GM23338 (cell line): ENCODE data around the gene SLC26A1. TPM values are rescaled to one million over a fixed set of nuclear protein-coding genes. Genes with fewer than 3 reads are reported as not detected.
A peak's percentile ranks its signal among the peaks of the same experiment; 100 is the strongest.

Experiments used
- ATAC-seq: fragments of 200-7000 bp; cut with Tn5 transposase; 3 replicates; pipeline ENCODE4 v1.9.1; 2020
- DNase-seq: peaks from one replicate; pipeline ENCODE4 v3.0.0-alpha.2; 2015; ENCODE audit warnings: low spot score
- H2AFZ ChIP-seq: fragments of 200-600 bp; sonication (generic); 2 replicates; pipeline ENCODE4 v1.8.0; 2016; ENCODE audit warnings: antibody characterized with exemption, mild to moderate bottlenecking, moderate library complexity
- H3F3A ChIP-seq: fragments of 200-600 bp; sonication (generic); replicated peaks from 2 replicates; pipeline ENCODE4 v1.8.0; 2017; ENCODE audit warnings: antibody characterized with exemption, mixed run types, low read depth
- H3K27ac ChIP-seq: fragments of 200-600 bp; sonication (generic); 2 replicates; pipeline ENCODE4 v1.6.1; 2016; ENCODE audit warnings: low read depth
- H3K27me3 ChIP-seq: fragments of 200-600 bp; sonication (generic); 2 replicates; pipeline ENCODE4 v1.8.0; 2016; ENCODE audit warnings: mild to moderate bottlenecking, mixed run types, moderate library complexity; ENCODE audit not compliant: insufficient read depth
- H3K36me3 ChIP-seq: fragments of 200-600 bp; sonication (generic); 2 replicates; pipeline ENCODE4 v1.8.0; 2016; ENCODE audit warnings: mild to moderate bottlenecking; ENCODE audit not compliant: insufficient read depth
- H3K4me1 ChIP-seq: fragments of 200-600 bp; sonication (generic); 2 replicates; pipeline ENCODE4 v1.8.0; 2016; ENCODE audit warnings: mild to moderate bottlenecking, moderate library complexity; ENCODE audit not compliant: insufficient read depth
- H3K4me2 ChIP-seq: fragments of 200-600 bp; sonication (generic); 2 replicates; pipeline ENCODE4 v1.7.1; 2017; ENCODE audit warnings: mixed run types
- H3K4me3 ChIP-seq: fragments of 200-600 bp; sonication (generic); 2 replicates; pipeline ENCODE4 v1.6.1; 2016; ENCODE audit warnings: mixed run types
- H3K79me2 ChIP-seq: fragments of 200-600 bp; sonication (generic); replicated peaks from 2 replicates; pipeline ENCODE4 v1.8.0; 2017; ENCODE audit warnings: mild to moderate bottlenecking; ENCODE audit not compliant: insufficient read depth
- H3K9me2 ChIP-seq: fragments of 200-600 bp; sonication (generic); 2 replicates; pipeline ENCODE4 v1.8.0; 2017; ENCODE audit not compliant: insufficient read depth
- H4K20me1 ChIP-seq: fragments of 200-600 bp; sonication (generic); replicated peaks from 2 replicates; pipeline ENCODE4 v1.8.0; 2017; ENCODE audit warnings: mild to moderate bottlenecking; ENCODE audit not compliant: insufficient read depth
- H3K27ac Mint-ChIP-seq: 2 replicates; pipeline ENCODE4 v1.8.0; 2020; ENCODE audit warnings: inconsistent platforms, mild to moderate bottlenecking, moderate library complexity, mixed read lengths
- H3K27me3 Mint-ChIP-seq: 3 replicates; pipeline ENCODE4 v1.8.0; 2022; ENCODE audit warnings: low read depth, mild to moderate bottlenecking, moderate library complexity, mixed read lengths, inconsistent platforms; ENCODE audit not compliant: insufficient read depth, poor library complexity
- H3K36me3 Mint-ChIP-seq: 3 replicates; pipeline ENCODE4 v1.8.0; 2021; ENCODE audit warnings: low read depth, mild to moderate bottlenecking, inconsistent platforms, moderate library complexity, mixed read lengths
- H3K4me1 Mint-ChIP-seq: 3 replicates; pipeline ENCODE4 v1.8.0; 2020; ENCODE audit warnings: mild to moderate bottlenecking, inconsistent platforms, mixed read lengths
- H3K4me3 Mint-ChIP-seq: 3 replicates; pipeline ENCODE4 v1.8.0; 2021; ENCODE audit warnings: moderate library complexity, mild to moderate bottlenecking, inconsistent platforms, mixed read lengths
- H3K9me3 Mint-ChIP-seq: 3 replicates; pipeline ENCODE4 v1.8.0; 2020; ENCODE audit warnings: moderate library complexity, mild to moderate bottlenecking, inconsistent platforms, mixed read lengths
- CREB1 ChIP-seq: fragments of 250-450 bp; sonication (Bioruptor Pico); IDR thresholded peaks from 2 replicates; pipeline ENCODE4 v1.5.0; 2020; ENCODE audit warnings: low read depth, mild to moderate bottlenecking, moderate library complexity
- CTCF ChIP-seq, 2 experiments: fragments of 200-600 bp in 1 of 2; sonication (generic) in 1 of 2; conservative IDR thresholded peaks; 2 replicates each; pipeline versions ENCODE4 v1.5.1 to v1.6.1; 2016 to 2017; ENCODE audit warnings: antibody characterized with exemption in 2 of 2, low read depth in 2 of 2, mild to moderate bottlenecking in 2 of 2, moderate library complexity in 1 of 2
- ETS1 ChIP-seq: IDR thresholded peaks from 2 replicates; pipeline ENCODE4 v1.6.1; 2016; ENCODE audit warnings: antibody characterized with exemption
- EZH2 ChIP-seq: fragments of 200-600 bp; sonication (generic); IDR thresholded peaks from one replicate; pipeline ENCODE4 v1.8.0; 2017; ENCODE audit warnings: antibody characterized with exemption, mild to moderate bottlenecking, low read depth; ENCODE audit not compliant: unreplicated experiment
- EZH2phosphoT487 ChIP-seq: fragments of 200-600 bp; sonication (generic); IDR thresholded peaks from one replicate; pipeline ENCODE4 v1.8.1; 2018; ENCODE audit warnings: antibody characterized with exemption; ENCODE audit not compliant: unreplicated experiment
- NANOG ChIP-seq: IDR thresholded peaks from 2 replicates; pipeline ENCODE4 v1.6.1; 2016; ENCODE audit warnings: antibody characterized with exemption, borderline replicate concordance
- POLR2AphosphoS5 ChIP-seq: IDR thresholded peaks from 2 replicates; pipeline ENCODE4 v1.6.1; 2016; ENCODE audit warnings: antibody characterized with exemption, low read depth
- REST ChIP-seq: IDR thresholded peaks from one replicate; pipeline ENCODE4 v1.6.1; 2018; ENCODE audit warnings: antibody characterized with exemption; ENCODE audit not compliant: unreplicated experiment
- STAT1 ChIP-seq: IDR thresholded peaks from one replicate; pipeline ENCODE4 v1.6.1; 2016; ENCODE audit warnings: antibody characterized with exemption; ENCODE audit not compliant: unreplicated experiment
- ZNF114 ChIP-seq: fragments of 250-450 bp; sonication (Bioruptor Pico); IDR thresholded peaks from 2 replicates; pipeline ENCODE4 v1.5.0; 2020; ENCODE audit warnings: mild to moderate bottlenecking, moderate library complexity
- ZNF331 ChIP-seq: fragments of 250-450 bp; sonication (Bioruptor Pico); IDR thresholded peaks from 2 replicates; pipeline ENCODE4 v1.5.0; 2020; ENCODE audit warnings: low read depth, mild to moderate bottlenecking, moderate library complexity
- ZNF462 ChIP-seq: fragments of 250-450 bp; sonication (Bioruptor Pico); IDR thresholded peaks from 2 replicates; pipeline ENCODE4 v1.5.0; 2020; ENCODE audit warnings: mild to moderate bottlenecking, moderate library complexity
- polyA plus RNA-seq: library from polyadenylated mRNA; unstranded; fragments of >200 nt; fragmentation: Nextera tagmentation; extraction: Ambion mirVana; gene quantifications from 2 replicates; pipeline ENCODE4 v1.2.1, GENCODE V29; 2016
- total RNA-seq: library from RNA; depleted of rRNA; stranded (reverse); fragments of >200 nt; shearing (Covaris generic); gene quantifications from 2 replicates; pipeline ENCODE4 v1.2.3, GENCODE V29; 2014

SLC26A1 gene
- total and polyA plus RNA-seq, 2 experiments from 2014 or later = 0.10 to 0.27 TPM

GRCh38 chr4:1041936-1042330 lies 48.7 kb upstream of the SLC26A1 start:
- Histone ChIP-seq H4K20me1 (no peaks in the 10 kb centered on the region), H2AFZ (peak overlapping the region; percentile 85), H3K4me2 (no peak overlapping the region), H3K9me2 (no peaks in the 10 kb centered on the region), H3K36me3 (no peaks in the 10 kb centered on the region), H3K4me1 (no peaks in the 10 kb centered on the region), H3K27me3 (no peaks in the 10 kb centered on the region), H3F3A (no peaks in the 10 kb centered on the region), H3K4me3 (no peak overlapping the region), H3K27ac (no peak overlapping the region), H3K79me2 (no peaks in the 10 kb centered on the region)
- Mint-ChIP-seq H3K27me3 (peaks cover 15% of the 10 kb centered on the region), H3K4me1 (peaks cover 13% of the 10 kb centered on the region), H3K36me3 (peaks cover 3% of the 10 kb centered on the region; the same call in 1 of the 3 replicates), H3K9me3 (peaks cover 3% of the 10 kb centered on the region; the same call in 2 of the 3 replicates), H3K27ac (0 out of 2 replicates have a peak overlapping the region, but pooled peaks have one; percentile 65), H3K4me3 (no peak overlapping the region; the same call in 2 of the 3 replicates)
- ATAC-seq (no peak), DNase-seq (no peak)
- no peak for TF ChIP-seq ZNF462 (CRISPR knock-in tag)
- no peak for TF ChIP-seq ETS1
- TF ChIP-seq EZH2 = no peak
- no peak for TF ChIP-seq STAT1
- TF ChIP-seq CREB1 (CRISPR knock-in tag) = no peak
- no peak for TF ChIP-seq ZNF331
- TF ChIP-seq REST = no peak
- no peak for TF ChIP-seq CTCF (conservative IDR thresholded peaks at IDR 0.05; ENCODE audit: low read depth in 2 of 2)
- no peak for TF ChIP-seq ZNF114 (CRISPR knock-in tag)
- TF ChIP-seq NANOG = no peak
- TF ChIP-seq POLR2AphosphoS5 = no peak
- TF ChIP-seq EZH2phosphoT487 = no peak
